SK-N-MC (cell line): Measurements from ENCODE around the gene SLC2A9.

Source experiments
- EZH2 ChIP-seq: fragments of 200-600 bp; sonication (generic); IDR thresholded peaks from one replicate; pipeline ENCODE4 v1.6.1; 2017; ENCODE audit warnings: antibody characterized with exemption
- POLR2AphosphoS5 ChIP-seq: IDR thresholded peaks from 2 replicates; pipeline ENCODE4 v1.6.1; 2012; ENCODE audit warnings: mild to moderate bottlenecking, low read depth, low read length, borderline replicate concordance

DNA sequence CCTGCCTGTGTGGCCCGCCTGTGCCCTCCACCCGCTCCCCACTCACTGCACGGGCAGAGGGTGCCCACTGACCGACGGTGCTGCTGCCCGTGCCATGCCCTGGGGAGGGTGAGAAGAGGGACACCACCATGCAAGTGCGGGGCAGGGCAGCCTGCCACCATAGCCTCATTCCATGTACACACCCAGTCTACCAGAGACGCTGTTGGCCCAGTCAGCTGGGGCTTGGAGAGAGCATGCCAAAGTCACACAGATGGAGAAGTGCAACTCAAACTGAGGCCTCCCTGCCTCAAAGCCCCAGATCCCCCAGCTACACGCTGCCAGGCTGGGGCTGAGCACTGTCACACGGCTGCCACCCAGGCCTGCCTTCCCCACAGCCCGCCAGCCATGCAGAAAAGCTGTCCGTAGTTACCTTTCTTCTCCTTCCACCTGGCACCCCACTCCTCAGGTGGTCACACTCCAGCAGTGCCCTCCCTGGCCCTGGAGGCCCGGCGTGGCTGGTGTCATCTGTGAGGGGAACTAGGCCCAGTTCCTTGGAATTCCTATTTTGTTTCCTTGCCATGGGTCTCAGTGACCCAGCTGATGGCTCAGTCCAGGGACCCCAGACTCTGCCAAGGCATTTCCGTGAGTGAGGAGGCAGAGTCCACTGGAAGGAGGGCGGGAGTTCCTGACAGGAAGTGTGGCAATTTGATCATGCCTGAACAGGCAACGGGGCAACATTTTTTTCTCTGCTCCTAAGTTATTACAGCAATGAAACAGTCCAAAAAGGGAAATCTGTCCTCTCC lies at the start of gene SLC2A9:
- TF ChIP-seq POLR2AphosphoS5 = no peak
- no peak for TF ChIP-seq EZH2
